Amniotic stem cell (primary cell): ENCODE results near the gene MRPL19.

Experiments used
- DNase-seq: peaks from one replicate; lab custom pipeline; 2025; lab: John Stamatoyannopoulos, UW

MRPL19 gene

DNA sequence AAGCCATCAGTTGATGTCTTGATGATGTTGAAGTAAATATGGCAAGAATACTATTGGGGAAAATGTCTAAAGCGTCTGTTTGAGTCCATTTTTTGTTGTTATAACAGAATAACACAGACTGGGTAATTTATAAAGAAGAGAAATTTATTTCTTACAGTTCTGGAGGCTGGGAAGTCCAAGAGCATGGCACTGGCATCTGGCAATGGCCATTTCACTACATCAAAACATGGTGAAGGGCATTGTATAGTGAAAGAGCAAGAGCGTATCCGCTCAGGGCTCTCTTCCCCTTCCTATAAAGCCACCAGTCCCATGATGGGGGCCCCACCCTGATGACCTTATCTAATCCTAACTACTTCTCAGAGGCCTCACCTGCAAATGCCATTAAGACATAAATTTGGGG, 29.6 kb upstream of the MRPL19 start:
- DNase-seq: no peak

DNA sequence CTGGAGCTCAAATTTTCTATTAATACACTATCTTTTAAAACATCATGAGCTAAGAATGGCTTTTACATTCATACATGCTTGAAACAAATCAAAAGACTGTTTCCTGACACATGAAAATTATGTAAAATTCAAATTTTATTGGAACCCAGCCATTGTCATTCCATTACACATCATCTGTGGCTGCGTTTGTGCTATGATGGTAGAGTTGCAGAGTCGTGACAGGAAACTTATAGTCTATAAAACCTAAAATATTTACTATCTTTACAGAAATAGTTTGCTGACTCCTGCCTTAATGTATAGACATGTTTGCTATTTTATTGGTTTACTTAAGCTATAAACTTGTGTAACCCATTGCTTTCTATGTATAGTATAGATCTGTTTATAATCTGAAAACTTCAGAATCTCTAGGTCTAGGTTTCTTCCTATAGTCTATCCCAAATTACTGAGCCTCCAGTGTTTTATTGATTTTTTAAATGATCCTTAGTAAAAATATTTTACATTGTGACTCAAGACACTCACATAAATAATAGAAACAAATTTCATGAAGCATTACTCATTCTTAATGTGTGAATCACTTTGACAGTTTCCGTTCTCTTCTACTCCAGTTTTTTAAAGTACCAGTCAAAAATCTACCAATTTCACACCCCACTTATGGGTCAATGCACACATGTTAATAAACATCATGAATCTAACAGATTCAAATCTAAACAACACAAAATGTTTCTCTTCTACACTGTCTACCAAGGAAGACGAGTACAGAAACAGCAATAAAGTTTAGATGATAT, 26.4 kb upstream of the MRPL19 start:
- DNase-seq: no peak

DNA sequence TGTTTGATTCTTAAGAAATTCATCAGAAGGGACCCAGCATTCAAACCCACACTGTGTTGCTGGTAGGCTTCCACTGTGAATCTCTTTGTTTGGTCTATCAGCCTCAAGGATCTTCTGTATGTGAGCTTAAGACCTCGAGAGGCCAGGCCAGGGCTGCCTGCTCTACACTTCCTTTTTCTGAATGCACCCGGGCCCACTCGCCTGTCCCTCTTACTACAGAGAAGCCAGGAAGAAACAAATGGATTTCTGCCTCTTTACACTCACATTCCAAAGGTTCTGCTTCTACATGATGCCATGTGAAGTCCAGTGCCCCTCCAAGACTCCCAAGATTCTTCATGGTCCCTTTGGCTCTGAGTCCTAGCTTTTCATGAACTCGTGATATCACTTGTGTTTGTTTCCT, 25.4 kb upstream of the MRPL19 start:
- DNase-seq: no peak

DNA sequence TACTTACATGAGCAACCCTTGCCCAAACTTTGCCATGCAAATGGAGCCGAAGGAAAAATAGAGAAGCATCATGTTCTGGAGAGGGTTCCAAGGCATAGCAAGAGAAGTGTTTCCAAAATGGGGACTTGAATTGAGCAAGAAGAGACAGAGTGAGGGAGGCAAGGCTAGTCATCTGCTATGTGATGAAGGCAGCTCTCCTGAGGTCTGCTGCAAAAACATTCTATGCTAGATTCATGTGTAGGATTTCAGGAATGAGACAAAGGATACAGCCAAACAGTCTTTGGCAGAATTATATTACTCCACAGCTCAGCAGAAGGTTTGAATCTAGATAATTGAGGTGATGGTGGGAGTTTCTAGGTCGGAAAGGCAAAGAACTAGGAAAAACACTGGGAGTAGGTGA, 24.1 kb upstream of the MRPL19 start:
- DNase-seq: no peak

DNA sequence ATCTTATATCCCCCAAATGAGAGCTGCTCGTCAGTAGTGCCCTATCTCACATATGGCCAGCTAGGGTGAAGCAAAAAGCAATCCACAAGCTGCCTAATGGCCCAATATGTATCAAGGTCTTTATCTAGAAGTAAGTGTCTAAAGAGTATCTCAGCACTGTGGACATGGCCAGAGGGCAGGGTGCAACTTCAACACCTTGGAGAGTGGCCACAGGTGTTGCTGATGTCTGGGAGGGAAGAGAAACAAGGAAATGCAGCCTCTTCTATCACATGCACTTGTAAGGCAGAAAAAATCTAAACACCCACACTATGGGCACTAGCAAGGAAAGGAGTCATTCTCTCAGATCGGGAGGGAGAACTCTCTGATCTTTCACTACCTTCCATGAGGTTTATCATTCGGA, 23.7 kb upstream of the MRPL19 start:
- no peak for DNase-seq

DNA sequence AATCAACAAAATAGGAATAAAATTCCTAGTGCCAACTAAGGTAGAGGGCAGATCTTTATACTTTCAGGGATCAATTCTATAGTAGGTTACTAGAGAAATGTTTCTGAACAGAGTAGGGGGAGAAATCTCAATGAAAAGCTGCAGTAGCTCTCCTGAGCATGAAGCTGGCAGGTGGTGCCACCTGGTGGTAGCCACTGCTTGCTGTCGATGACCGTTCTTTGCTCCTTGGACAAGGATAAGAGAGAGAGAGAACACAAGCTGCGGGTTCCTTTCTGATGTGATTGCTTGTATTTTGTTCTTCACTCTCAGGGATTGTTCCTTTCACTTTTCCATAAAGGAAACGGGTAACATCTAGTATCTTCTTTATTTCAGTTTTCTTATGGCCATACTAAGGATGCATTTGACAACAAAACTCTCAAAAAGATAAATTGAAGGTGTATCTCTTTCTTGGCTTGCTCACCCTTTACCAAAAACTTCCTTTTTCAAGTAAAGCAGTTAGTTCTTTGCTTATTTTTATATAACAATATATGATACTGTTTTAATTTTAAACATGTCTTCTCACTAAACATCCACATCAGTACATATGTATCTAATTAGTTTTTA, 18.6 kb upstream of the MRPL19 start:
- DNase-seq: peak; percentile 68

DNA sequence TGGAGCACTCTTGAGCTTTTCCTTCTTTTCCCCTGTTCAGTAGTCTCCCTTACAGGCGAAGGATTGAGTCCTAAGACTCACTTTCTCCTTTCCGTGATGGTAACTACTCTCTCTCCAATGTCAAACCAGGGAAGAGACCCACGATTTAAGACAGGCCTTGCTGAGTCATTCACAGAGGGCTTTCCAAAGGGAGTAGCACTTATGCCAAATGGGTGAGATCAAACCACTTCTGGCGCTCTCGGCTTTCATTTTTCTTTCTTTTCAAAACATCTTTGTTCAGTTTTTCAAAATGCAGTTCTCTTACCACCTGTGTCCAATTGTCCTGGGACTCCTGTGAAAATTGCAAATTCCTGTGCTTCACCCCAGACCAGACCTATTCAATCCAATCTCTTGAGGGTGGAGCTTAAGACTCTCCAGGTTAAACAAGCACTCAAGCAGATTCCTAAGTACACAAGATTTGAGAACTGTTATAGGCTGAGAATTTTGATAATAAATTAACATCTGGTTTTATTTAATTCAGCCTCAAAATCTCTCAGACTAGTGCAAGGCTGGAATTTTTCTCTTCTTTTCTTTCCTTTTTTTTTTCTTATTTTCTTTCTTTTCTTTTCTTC, 14.4 kb upstream of the MRPL19 start:
- DNase-seq: no peak

DNA sequence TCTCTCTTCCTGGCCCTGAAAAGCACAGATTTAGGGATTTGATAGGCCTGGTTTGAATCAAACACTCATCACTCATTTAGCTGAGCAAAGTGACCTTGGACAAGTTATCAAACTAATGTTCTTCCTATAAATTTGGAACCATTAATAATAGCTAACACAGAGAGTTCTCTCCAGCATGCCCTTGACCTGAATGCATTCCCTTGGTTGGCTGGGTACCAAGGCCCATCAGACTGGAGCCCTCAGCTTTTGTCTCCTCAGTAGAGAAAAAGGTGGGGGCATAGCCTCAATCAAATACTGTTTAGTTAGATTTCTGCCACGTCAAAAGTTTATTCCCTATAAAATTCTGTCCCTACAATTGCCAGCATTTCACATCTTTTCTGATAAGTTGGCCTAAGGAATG, 13.8 kb upstream of the MRPL19 start:
- no peak for DNase-seq

DNA sequence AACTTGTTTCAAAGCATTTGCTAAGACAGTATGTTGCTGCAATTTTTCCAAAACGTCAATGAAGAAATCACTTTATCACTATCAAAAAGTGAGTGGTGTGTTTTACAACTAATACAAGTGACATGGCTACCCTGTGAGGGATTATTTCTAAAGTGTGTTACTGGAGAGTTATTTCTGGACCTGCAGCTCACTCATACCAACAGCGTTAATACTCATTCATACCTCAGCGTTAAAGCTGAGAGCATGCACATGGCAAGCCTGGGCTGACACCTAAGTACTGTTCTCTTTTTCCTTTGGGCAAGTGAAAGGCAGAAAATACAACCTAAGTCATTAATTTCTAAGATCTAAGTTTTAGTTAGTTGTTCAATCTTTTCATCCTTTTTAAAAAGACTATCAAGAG, 13.0 kb upstream of the MRPL19 start:
- no peak for DNase-seq

DNA sequence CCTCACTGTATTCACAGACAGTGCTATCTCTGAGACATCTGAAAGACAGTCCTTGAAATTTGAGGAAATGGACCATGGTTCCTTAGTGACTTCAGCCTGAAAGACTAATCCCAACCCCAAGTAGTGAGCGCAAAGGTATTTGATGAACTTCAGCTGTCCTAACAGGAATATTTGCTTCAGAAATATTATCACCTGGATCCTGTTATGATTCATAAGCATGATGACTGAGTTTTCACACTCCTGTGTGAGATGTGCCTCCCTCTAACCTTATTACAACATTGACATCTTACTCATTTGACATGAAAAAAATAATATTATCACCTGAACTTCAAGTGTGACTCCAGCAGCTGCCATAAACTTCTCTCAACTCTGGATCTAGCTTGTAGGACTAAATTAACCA, 11.6 kb upstream of the MRPL19 start:
- DNase-seq: no peak

DNA sequence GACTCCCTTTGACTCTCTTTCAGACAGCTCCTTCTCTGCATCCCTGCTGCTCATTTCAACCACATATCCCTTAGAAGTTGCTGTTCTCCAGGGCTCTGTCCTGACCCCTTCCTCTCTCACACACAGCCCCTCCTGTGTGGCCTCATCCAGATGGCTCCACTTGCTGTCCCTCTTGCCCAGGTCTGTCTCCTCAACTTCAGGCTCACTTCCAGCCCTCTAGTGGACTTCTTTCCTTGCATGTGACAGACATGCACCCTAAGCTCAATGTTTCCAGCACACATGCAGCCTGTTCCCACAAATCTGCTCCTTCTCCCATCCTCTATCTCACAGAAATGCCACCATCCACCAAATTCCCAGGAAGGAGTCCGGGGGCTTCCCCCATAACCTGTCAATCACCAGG, 9.0 kb upstream of the MRPL19 start:
- no peak for DNase-seq

DNA sequence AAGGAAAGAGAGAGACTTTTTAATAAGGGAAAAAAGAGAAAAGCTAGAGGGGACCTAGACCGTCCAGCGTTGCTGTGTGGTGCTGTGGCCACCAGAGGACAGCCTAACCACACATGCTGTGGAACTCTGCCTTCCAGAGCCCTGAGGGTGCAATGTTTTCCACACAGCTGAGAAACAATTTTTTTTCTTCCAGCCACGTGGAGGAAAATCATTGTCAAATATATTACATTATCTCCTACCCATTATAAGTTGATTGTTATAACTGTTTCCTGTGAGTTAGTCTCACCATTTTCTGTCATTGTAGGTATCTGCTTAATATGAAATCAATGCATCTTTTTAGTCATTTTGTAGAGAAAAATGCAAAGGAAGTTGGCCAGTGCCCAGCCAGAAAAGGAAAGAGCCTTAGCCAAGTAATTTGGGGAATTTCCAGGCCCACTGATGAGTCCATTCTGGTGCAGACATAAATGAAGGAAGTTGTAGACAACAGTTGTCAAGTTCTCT, 5.9 kb upstream of the MRPL19 start:
- peak; percentile 55 for DNase-seq

DNA sequence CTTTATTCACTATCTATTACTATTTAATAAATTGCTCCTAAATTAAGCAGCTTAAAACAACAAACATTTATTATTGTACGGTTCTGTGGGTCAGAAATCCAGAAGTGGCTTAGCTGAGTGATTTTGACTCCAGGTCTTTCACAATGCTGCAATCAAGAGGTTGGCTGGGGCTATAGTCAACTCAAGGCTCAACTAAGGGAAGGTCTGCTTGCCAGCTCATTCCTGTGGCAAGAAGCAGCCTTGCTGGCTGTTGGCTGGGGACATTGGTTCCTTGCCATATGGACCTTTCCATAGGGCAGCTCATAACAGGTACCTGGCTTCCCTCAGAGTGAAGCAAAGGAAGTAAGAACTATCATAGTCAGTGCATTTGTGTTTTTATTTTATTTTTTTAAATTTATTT, 5.0 kb upstream of the MRPL19 start:
- no peak for DNase-seq

DNA sequence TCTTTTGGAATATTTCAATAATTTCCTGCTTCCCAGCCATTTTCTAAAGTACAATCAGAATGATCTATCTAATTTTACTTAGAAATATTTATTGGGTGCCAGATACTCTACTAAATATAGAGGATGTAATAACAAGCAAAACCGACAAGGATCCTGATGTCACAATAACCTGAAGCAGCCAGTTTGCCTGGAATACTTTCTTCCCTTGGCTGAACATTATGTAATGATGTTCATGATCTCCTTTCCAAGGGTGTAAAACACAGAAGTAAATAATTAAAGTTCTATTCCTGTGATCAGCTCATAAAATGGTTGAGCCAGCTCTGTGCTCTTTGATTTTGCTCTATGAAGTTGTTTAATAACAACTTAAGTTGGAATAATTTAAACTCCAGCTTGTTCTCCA, 2.6 kb upstream of the MRPL19 start:
- DNase-seq: no peak

DNA sequence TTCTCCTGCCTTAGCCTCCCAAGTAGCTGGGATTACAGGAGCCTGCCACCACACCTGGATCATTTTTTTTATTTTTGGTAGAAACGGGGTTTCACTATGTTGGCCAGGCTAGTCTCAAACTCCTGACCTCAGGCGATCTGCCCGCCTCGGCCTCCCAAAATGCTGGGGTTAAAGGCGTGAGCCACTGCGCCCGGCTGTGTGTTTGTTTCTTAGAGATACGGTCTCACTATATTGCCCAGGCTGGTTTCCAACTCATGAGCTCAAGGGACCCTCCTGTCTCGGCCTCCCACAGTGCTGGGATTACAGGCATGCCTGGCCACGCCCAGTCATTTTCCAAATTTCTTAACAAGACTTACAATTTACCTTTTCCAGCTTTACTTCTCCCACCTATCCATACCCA, 940 bp upstream of the MRPL19 start:
- no peak for DNase-seq

DNA sequence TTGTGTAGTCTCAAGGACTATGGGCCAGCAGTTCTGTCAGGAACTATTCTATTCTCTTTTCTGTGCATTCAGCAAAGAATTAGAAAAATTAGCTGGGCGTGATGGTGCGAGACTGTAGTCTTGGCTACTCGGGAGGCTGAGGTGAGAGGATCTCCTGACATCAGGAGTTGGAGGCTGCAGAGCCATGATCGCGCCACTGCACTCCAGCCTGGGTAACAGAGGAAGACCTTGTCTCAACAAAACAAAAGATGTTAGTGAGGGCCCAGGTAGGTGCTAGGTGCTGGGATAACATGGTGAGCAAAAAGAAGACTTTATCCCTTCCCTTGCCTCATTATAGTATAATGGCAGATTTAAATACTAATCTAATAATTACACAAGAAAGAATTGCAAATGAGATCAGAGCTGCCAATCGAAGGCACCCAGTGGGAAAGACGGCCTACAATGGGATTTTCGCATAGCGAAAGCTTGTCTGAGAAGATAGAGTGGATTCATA, 447 bp upstream of the MRPL19 start:
- DNase-seq: no peak

DNA sequence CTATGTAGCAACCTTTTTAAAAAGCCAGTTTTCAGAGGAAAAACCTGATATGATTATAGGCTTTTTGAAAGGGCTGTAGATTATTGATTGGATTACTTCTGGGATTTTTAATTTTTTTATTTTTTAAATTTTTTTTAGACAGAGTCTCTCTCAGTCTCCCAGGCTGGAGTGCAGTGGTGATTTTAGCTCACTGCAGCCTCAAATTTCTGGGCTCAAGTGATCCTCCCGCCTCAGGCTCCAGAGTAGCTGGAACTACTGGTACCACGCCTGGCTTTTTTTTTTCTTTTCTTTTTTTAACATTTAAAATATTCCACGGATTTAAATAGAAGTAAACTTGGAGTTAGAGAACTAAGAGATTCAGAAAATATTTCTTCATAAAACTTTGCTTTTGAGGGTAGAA, 1.2 kb downstream of the MRPL19 start:
- no peak for DNase-seq

DNA sequence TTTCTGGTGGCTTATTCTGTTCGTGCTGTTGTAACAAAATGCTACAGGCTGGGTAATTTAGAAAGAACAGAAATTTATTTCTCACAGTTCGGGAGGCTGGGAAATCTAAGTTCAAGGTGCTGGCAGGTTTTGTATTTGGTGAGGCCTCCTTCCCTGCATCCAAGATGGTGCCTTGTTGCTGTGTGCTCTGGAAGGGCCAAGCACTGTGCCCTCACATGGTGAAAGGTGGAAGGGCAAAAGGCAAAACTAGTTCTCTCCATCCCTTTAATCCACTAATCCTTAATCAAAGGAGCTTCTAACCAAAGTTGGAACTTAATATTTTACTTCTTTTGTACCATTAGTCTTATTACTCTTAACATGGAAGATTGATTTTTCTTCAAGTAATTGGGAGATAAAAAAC, 7.4 kb downstream of the MRPL19 start:
- no peak for DNase-seq

DNA sequence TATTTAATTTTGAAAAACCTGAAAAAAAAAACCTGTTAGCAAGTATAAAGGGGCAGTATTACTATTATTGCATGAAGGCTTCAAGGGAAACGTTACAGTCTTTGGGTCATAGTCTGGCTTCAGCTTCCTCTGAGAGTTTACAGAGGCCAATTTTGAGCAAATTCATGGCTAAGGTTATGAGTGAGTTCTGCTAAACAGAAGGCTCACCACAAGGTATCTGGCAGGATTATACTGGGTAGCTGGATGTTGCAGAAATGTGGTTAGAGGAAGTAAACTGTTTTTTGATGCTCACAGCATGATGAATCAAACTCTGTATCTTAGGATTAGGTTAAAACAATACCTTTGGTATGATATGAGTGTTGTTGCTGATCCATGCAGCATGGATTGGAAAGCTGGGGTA, 9.3 kb downstream of the MRPL19 start:
- DNase-seq: no peak

DNA sequence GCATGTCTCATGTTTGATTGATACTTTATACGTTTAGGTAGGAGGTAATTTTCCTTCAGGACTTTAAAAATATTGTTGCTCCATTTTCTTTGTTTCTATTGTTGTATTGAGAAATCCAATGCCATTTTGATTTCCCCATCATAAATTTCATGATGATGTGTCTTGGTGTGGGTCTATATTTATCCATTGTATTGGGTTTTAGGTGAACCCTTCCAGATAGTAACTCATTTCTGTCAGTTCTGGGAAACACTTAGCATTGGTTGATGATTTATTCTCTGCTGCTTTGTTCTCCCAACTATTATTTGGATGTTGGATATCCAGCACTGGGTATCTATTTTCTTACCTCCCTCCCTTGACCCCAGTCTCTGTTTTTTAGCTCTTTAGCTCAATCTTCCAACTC, 10.0 kb downstream of the MRPL19 start:
- DNase-seq: no peak

DNA sequence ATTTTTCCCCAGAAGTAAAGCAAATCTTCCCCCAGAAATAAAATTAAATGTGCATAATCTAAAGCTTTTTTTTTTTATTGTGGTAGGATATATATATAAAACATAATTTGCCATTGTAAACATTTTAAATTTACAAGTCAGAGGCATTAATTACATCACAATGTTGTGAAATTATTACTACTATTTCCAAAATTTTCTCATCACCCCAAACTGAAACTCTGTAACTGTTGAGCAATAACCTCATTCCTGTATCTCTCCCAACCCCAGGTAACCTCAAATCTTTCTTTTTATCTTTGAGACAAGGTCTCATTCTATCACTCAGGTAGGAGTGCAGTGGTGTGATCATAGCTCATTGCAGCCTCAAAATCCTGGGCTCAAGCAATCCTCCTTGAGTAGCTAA, 11.2 kb downstream of the MRPL19 start:
- no peak for DNase-seq

DNA sequence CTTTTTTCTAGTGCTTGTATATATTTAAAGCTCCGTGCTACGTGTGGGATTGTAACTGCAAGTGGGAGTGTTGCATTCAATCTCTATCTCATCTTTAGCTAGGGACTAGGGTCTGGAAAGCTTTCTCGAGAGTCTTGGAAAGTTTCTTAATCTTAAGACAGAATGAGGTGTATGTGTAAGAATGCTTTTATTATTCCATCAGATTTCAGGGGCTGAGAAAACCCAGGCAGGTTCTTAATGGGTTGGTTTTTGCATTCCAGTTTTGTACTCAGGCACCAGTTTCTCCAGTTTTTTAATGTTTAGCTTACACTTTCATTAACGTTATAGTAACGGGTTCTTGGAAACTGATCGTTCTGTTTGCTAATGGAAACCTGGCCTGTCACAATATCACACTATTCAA, 20.3 kb downstream of the MRPL19 start:
- DNase-seq: no peak

DNA sequence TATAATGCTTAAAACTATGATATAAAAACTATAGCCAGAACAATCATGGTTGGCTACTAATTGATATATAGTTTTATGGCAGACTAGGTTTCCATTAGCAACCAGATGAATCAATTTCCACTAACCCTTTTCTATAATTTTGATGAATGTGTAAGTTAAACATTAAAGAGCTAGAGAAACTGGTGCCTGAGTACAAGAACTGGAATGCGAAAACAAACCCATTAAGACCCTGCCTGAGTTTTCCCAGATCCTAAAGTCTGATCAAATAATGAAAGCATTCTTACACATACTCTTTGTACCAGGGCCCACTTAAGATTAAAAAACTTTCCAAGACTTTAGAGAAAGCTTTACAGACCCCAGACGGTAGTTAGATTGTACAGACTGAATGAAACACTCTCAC, 21.3 kb downstream of the MRPL19 start:
- no peak for DNase-seq
